Camera-type eye (tissue), 1 donor: ENCODE measurements around the gene LYG1. TPM values are rescaled to one million over a fixed set of nuclear protein-coding genes. Genes with fewer than 3 reads are reported as not detected.

Experiments used
- total RNA-seq: library from RNA; depleted of rRNA; stranded (reverse); fragments of >200 nt; gene quantifications from one replicate; pipeline ENCODE4 v1.2.3, GENCODE V29; 2014

Gene LYG1
- 1.5 TPM for total RNA-seq

GRCh38 chr2:99301097-99301496 is at the start of gene LYG1:
Gene LYG1, minus strand, starts transcription at chr2:99301197. Its CDS starts 5,527 bp downstream, at chr2:99295670.

GRCh38 chr2:99337113-99338028 is 36.4 kb upstream of the LYG1 start, which contains the start of gene EIF5B:
Gene EIF5B, plus strand, starts transcription at chr2:99337389. Its CDS starts 166 bp downstream, at chr2:99337555.

GRCh38 chr2:99335911-99336803 is 35.2 kb upstream of the LYG1 start, which contains the start of gene TXNDC9:
Gene TXNDC9, minus strand, starts transcription at chr2:99336333. Its CDS starts 3,123 bp downstream, at chr2:99333210.

GRCh38 chr2:99255491-99256318 is 45.3 kb downstream of the LYG1 start, which contains the start of gene LYG2:
Gene LYG2, minus strand, starts transcription at chr2:99255666. Its CDS starts 1,406 bp downstream, at chr2:99254260.

Other genes with a start within 250 kb of the LYG1 start
- 3.6 TPM for gene C2orf15, start 159.5 kb downstream of the LYG1 start, total RNA-seq
- gene TSGA10, start 146.3 kb downstream of the LYG1 start, total RNA-seq = 20.8 TPM
- 11.1 TPM for gene LIPT1, start 146.2 kb downstream of the LYG1 start, total RNA-seq
- 25.0 TPM for gene MITD1, start 120.1 kb downstream of the LYG1 start, total RNA-seq
- gene MRPL30, start 120.0 kb downstream of the LYG1 start, total RNA-seq = 35.3 TPM
- not detected for gene LYG2, start 45.5 kb downstream of the LYG1 start, total RNA-seq
- 50.7 TPM for gene TXNDC9, start 35.1 kb upstream of the LYG1 start, total RNA-seq
- gene EIF5B, start 36.2 kb upstream of the LYG1 start, total RNA-seq = 32.5 TPM
- gene REV1, start 188.8 kb upstream of the LYG1 start, total RNA-seq = 108 TPM